SK-N-SH treated with all-trans-retinoic acid at 6 μM for 48 hours (cell line): ENCODE results near the gene GPC3.
A peak's percentile ranks its signal among the peaks of the same experiment; 100 is the strongest.
"Not testable (repeated sequence)": the region's sequence is repeated elsewhere in the genome, so short reads cannot be mapped to it uniquely, and the experiment has no call there.

Source experiments
- ATAC-seq: fragments of 200-7000 bp; cut with Tn5 transposase; 3 replicates; pipeline ENCODE4 v1.9.1; 2020; ENCODE audit warnings: mild to moderate bottlenecking, moderate library complexity
- ARNTL ChIP-seq: fragments of 450-650 bp; formaldehyde crosslinking; IDR thresholded peaks from 2 replicates; pipeline ENCODE4 v1.5.0; 2020; ENCODE audit warnings: low read depth, mild to moderate bottlenecking, moderate library complexity, borderline replicate concordance
- CREB5 ChIP-seq: fragments of 250-450 bp; sonication (Bioruptor Pico); IDR thresholded peaks from 2 replicates; pipeline ENCODE4 v1.5.1; 2020; ENCODE audit warnings: low read depth, mild to moderate bottlenecking, moderate library complexity
- CSDC2 ChIP-seq: fragments of 250-450 bp; sonication (Bioruptor Pico); IDR thresholded peaks from 2 replicates; pipeline ENCODE4 v1.5.0; 2020; ENCODE audit warnings: mild to moderate bottlenecking, moderate library complexity
- ESRRG ChIP-seq: fragments of 250-450 bp; sonication (Bioruptor Pico); IDR thresholded peaks from 2 replicates; pipeline ENCODE4 v1.6.1; 2021; ENCODE audit warnings: mild to moderate bottlenecking
- GLIS3 ChIP-seq: fragments of 250-450 bp; sonication (Bioruptor Pico); IDR thresholded peaks from 2 replicates; pipeline ENCODE4 v1.5.0; 2020; ENCODE audit warnings: mild to moderate bottlenecking, moderate library complexity
- ISL1 ChIP-seq: fragments of 250-450 bp; sonication (Bioruptor Pico); IDR thresholded peaks from 2 replicates; pipeline ENCODE4 v2.1.2; 2022; ENCODE audit warnings: mild to moderate bottlenecking, moderate library complexity
- OSR1 ChIP-seq: fragments of 250-450 bp; sonication (Bioruptor Pico); IDR thresholded peaks from 2 replicates; pipeline ENCODE4 v1.8.0; 2022; ENCODE audit warnings: moderate library complexity, mild to moderate bottlenecking, inconsistent platforms
- PATZ1 ChIP-seq: fragments of 250-450 bp; sonication (Bioruptor Pico); IDR thresholded peaks from 2 replicates; pipeline ENCODE4 v1.8.0; 2020; ENCODE audit warnings: mild to moderate bottlenecking, moderate library complexity, borderline replicate concordance
- PPARA ChIP-seq: fragments of 250-450 bp; sonication (Bioruptor Pico); IDR thresholded peaks from 2 replicates; pipeline ENCODE4 v1.5.0; 2020; ENCODE audit warnings: mild to moderate bottlenecking, borderline replicate concordance
- SNAI2 ChIP-seq: fragments of 250-450 bp; sonication (Bioruptor Pico); IDR thresholded peaks from 2 replicates; pipeline ENCODE4 v1.5.0; 2020; ENCODE audit warnings: mild to moderate bottlenecking, moderate library complexity
- TCF4 ChIP-seq: fragments of 250-450 bp; sonication (Bioruptor Pico); IDR thresholded peaks from 2 replicates; pipeline ENCODE4 v1.8.0; 2021; ENCODE audit warnings: mild to moderate bottlenecking, moderate library complexity, borderline replicate concordance
- TOX ChIP-seq: fragments of 250-450 bp; sonication (Bioruptor Pico); IDR thresholded peaks from 2 replicates; pipeline ENCODE4 v1.8.0; 2021; ENCODE audit warnings: mild to moderate bottlenecking, moderate library complexity, borderline replicate concordance
- TSHZ2 ChIP-seq: fragments of 250-450 bp; sonication (Bioruptor Pico); IDR thresholded peaks from 2 replicates; pipeline ENCODE4 v1.5.0; 2020; ENCODE audit warnings: mild to moderate bottlenecking, moderate library complexity
- ZC3H10 ChIP-seq: fragments of 250-450 bp; sonication (Bioruptor Pico); IDR thresholded peaks from 2 replicates; pipeline ENCODE4 v1.5.1; 2021; ENCODE audit warnings: mild to moderate bottlenecking, moderate library complexity
- ZFP3 ChIP-seq: fragments of 250-450 bp; sonication (Bioruptor Pico); IDR thresholded peaks from 2 replicates; pipeline ENCODE4 v1.5.0; 2020; ENCODE audit warnings: mild to moderate bottlenecking, moderate library complexity
- ZFP30 ChIP-seq: fragments of 450-650 bp; formaldehyde crosslinking; IDR thresholded peaks from 2 replicates; pipeline ENCODE4 v1.5.0; 2022; ENCODE audit warnings: mild to moderate bottlenecking, moderate library complexity
- ZNF565 ChIP-seq: fragments of 450-650 bp; formaldehyde crosslinking; conservative IDR thresholded peaks from 2 replicates; pipeline ENCODE4 v1.5.0; 2020; ENCODE audit warnings: low read depth, mild to moderate bottlenecking, moderate library complexity
- ZNF8 ChIP-seq: fragments of 450-650 bp; formaldehyde crosslinking; IDR thresholded peaks from 2 replicates; pipeline ENCODE4 v1.5.0; 2020; ENCODE audit warnings: mild to moderate bottlenecking, moderate library complexity
- TF ChIP-seq, protein P1 (sequence below): fragments of 250-450 bp; sonication (Bioruptor Pico); IDR thresholded peaks from 2 replicates; pipeline ENCODE4 v1.8.0; 2021; ENCODE audit warnings: low read depth, mild to moderate bottlenecking, moderate library complexity, borderline replicate concordance

The GPC3 gene

DNA sequence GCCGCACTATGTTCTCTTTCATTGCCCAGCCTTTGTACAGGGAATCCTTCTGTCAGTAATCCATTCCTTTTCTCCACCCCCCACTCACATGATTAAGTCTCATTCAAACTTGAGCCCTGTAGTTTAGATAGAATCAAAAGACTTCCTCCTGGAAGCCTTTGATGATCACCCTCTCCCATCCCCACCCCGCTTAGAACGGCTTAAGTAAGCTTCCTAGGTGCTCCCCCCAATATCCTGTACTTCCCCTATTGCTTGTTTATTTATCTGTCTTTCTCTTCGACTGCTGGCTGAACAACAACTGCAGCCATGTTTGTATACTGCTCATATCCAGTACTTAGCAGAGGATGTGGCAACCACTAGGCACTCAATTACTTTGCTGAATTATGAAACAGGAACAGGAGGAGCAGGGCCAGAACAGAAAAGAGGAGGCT lies 38.5 kb upstream of the GPC3 start:
- TF ChIP-seq GLIS3 (CRISPR knock-in tag), result no peak
- TF ChIP-seq PPARA, result no peak
- TF ChIP-seq ZNF8, result no peak
- TF ChIP-seq ESRRG (CRISPR knock-in tag), result no peak
- TF ChIP-seq TOX (CRISPR knock-in tag), result no peak
- TF ChIP-seq, protein P1, sequence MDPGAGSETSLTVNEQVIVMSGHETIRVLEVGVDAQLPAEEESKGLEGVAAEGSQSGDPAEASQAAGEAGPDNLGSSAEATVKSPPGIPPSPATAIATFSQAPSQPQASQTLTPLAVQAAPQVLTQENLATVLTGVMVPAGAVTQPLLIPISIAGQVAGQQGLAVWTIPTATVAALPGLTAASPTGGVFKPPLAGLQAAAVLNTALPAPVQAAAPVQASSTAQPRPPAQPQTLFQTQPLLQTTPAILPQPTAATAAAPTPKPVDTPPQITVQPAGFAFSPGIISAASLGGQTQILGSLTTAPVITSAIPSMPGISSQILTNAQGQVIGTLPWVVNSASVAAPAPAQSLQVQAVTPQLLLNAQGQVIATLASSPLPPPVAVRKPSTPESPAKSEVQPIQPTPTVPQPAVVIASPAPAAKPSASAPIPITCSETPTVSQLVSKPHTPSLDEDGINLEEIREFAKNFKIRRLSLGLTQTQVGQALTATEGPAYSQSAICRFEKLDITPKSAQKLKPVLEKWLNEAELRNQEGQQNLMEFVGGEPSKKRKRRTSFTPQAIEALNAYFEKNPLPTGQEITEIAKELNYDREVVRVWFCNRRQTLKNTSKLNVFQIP (CRISPR knock-in tag), result no peak
- no peak for ATAC-seq

DNA sequence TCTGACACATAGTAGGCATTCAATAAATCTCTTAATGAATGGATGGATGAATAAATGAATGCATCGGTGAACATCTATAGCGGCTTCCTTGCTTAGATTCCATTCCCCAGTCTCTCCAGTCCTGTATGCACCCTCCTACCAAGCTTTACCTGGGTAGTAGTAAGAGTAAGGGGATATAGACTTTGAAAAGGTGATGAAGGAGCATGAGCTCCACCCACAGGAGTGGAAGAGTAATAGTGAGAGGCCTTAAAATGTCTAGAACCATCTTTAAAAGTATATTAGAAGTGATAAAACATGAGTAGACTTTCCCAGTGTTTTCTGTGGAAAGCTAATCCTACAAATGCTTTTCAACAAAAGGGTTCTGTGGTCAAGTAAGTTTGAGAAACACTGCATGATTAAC lies 35.5 kb upstream of the GPC3 start:
- no peak for TF ChIP-seq SNAI2
- TF ChIP-seq GLIS3 (CRISPR knock-in tag), result no peak
- 0 out of 3 replicates have a peak, but pooled peaks have one; percentile 41 for ATAC-seq

DNA sequence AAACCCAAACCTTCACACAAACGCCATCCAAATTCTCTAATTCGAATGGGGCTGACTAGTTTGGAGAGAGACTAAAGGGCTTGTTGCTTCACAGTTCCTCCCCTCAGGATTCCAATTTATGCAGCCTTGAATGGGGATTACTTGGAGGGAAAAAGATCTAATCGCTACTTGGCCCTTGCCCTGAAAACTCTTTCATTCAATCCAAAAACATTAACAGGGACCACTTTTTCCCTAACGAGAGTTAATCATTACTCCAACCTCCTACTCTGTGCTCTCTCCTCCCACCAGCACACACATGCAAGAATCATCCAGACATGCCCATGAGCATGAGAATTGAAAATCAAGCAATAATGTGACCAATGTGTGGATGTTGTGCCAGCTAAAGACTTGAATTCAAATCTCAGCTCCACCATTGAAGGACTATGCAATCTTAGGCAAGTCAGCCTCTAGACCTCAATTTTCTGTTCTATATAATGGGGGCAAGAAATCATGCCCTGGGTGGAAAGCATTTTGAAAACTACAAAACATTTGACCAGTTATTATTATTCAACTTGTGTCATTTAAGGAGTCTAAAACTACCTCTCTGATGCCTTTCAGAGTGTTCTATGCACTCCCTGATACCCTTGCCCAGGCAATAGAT lies 34.3 kb upstream of the GPC3 start:
- TF ChIP-seq TSHZ2 (CRISPR knock-in tag), result no peak
- no peak for TF ChIP-seq SNAI2
- TF ChIP-seq PPARA, result no peak
- no peak for TF ChIP-seq PATZ1
- no peak for TF ChIP-seq TOX (CRISPR knock-in tag)
- no peak for TF ChIP-seq TCF4 (CRISPR knock-in tag)
- no peak for TF ChIP-seq ZFP30
- TF ChIP-seq, protein P1 (CRISPR knock-in tag), result no peak
- TF ChIP-seq ZC3H10 (CRISPR knock-in tag), result no peak
- no peak for TF ChIP-seq CSDC2 (CRISPR knock-in tag)
- TF ChIP-seq ISL1 (CRISPR knock-in tag), result no peak
- TF ChIP-seq CREB5 (CRISPR knock-in tag), result no peak
- TF ChIP-seq ZNF565 (CRISPR knock-in tag), result no peak
- no peak for TF ChIP-seq OSR1 (CRISPR knock-in tag)
- no peak for TF ChIP-seq GLIS3 (CRISPR knock-in tag)
- no peak for TF ChIP-seq ARNTL
- no peak for TF ChIP-seq ZFP3
- ATAC-seq, result no peak

GRCh38 chrX:134016309-134016708 lies 30.9 kb upstream of the GPC3 start:
- ATAC-seq, result not testable (repeated sequence)

DNA sequence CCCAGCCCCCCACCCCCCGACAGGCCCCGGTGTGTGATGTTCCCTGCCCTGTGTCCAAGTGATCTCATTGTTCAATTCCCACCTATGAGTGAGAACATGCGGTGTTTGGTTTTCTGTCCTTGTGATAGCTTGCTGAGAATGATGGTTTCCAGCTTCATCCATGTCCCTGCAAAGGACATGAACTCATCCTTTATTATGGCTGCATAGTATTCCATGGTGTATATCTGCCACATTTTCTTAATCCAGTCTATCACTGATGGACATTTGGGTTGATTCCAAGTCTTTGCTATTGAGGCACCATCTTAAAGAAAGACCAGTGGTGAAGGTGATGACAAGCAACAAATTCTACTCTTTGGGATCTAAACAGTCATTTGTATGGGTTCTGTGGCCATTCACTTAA lies 30.1 kb upstream of the GPC3 start:
- not testable (repeated sequence) for ATAC-seq
